ENCODE data around the gene WFDC12.
A peak's percentile ranks its signal among the peaks of the same experiment; 100 is the strongest.

WFDC12 gene

GRCh38 chr20:45103072-45103471 lies 21.2 kb downstream of the WFDC12 start:
- no peak for DNase-seq
- Histone ChIP-seq H3K4ac (ENCODE audit: low read depth, low read length) (no peak overlapping the region), H3K18ac (ENCODE audit: low read length) (no peak overlapping the region), H4K8ac (ENCODE audit: low read depth, low read length) (no peak overlapping the region), H3K79me1 (ENCODE audit: low read length) (peaks cover 5% of the 10 kb centered on the region), H3K9me3 (ENCODE audit: insufficient read depth, low read depth, low read length) (peaks cover under 1% of the 10 kb centered on the region), H2AK5ac (ENCODE audit: low read length) (no peak overlapping the region), H2BK120ac (ENCODE audit: insufficient read depth, low read length, poor library complexity) (no peak overlapping the region), H4K12ac (ENCODE audit: low read depth, low read length) (no peak overlapping the region), H2AFZ (ENCODE audit: insufficient read depth, low read length, poor library complexity) (no peak overlapping the region), H2BK12ac (ENCODE audit: low read length) (peak overlapping the region; percentile 39), H3K14ac (ENCODE audit: low read length) (no peak overlapping the region), H3K36me3 (ENCODE audit: control insufficient read depth in 1 of 2, insufficient read depth in 2 of 2, low read length in 2 of 2) (peaks cover 0 to 2% of the 10 kb centered on the region in 2 experiments), H3K23ac (ENCODE audit: low read length) (no peak overlapping the region), H3K4me1 (ENCODE audit: control insufficient read depth in 1 of 2, insufficient read depth in 2 of 2, low read length in 2 of 2) (peaks cover 0 to 10% of the 10 kb centered on the region in 2 experiments), H3K79me2 (ENCODE audit: control insufficient read depth, insufficient read depth, low read length, poor library complexity) (no peaks in the 10 kb centered on the region), H3K27me3 (ENCODE audit: insufficient read depth, low read length) (no peaks in the 10 kb centered on the region), H3K4me2 (ENCODE audit: low read length) (no peak overlapping the region), H3K4me3 (ENCODE audit: low read depth, low read length) (no peak overlapping the region), H4K91ac (ENCODE audit: low read depth, low read length) (no peak overlapping the region), H3K9ac (ENCODE audit: low read length) (no peak overlapping the region), H3K27ac (ENCODE audit: low read depth, low read length) (no peak overlapping the region), H2BK5ac (ENCODE audit: low read depth, low read length, poor library complexity) (no peak overlapping the region)
- WGBS (ENCODE audit: extremely low coverage, insufficient coverage, insufficient read length), result no CpG with 5 or more reads among the region's 2 CpGs

DNA sequence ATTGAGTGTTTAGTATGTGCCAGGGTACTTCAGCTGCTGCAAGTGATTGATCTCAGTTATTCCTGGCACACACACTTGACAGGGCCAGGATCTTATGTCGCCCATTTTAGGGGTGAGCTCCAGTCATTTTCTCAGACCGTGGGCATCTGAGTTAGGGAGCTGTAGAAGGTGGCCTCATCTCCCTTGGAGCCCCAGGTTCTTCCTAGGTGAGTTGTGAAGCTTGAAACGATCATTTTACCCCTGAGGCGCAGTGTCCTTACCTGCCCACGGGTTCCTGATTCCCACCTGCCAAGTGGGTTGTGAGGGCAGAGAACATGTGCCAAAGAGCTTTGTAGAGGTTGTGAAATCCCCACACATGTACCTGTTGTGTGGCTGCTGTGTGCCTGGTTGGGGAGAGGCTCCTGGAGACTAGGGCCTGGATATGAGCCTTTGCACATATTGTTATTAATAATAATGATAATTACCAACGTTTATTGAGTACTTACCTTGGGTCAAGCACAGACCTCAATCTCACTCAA lies 22.9 kb downstream of the WFDC12 start:
- Histone ChIP-seq H2AK5ac (ENCODE audit: low read length) (peak overlapping the region; percentile 5), H3K23ac (ENCODE audit: low read length) (no peak overlapping the region), H3K4me1 (ENCODE audit: control insufficient read depth in 1 of 2, insufficient read depth in 2 of 2, low read length in 2 of 2) (peaks cover 0 to 10% of the 10 kb centered on the region in 2 experiments), H3K36me3 (ENCODE audit: control insufficient read depth in 1 of 2, insufficient read depth in 2 of 2, low read length in 2 of 2) (peaks cover 7 to 10% of the 10 kb centered on the region in 2 experiments), H2BK5ac (ENCODE audit: low read depth, low read length, poor library complexity) (no peak overlapping the region), H4K8ac (ENCODE audit: low read depth, low read length) (peak overlapping the region; percentile 89), H3K27me3 (ENCODE audit: insufficient read depth, low read length) (no peaks in the 10 kb centered on the region), H3K9ac (ENCODE audit: low read length) (no peak overlapping the region), H4K12ac (ENCODE audit: low read depth, low read length) (no peak overlapping the region), H2AFZ (ENCODE audit: insufficient read depth, low read length, poor library complexity) (no peak overlapping the region), H3K4me2 (ENCODE audit: low read length) (peak overlapping the region; percentile 58), H3K9me3 (ENCODE audit: insufficient read depth, low read depth, low read length) (peaks cover 6% of the 10 kb centered on the region), H3K4ac (ENCODE audit: low read depth, low read length) (peak overlapping the region; percentile 22), H3K18ac (ENCODE audit: low read length) (peak overlapping the region; percentile 41), H2BK12ac (ENCODE audit: low read length) (peak overlapping the region; percentile 6), H3K27ac (ENCODE audit: low read depth, low read length) (no peak overlapping the region), H2BK120ac (ENCODE audit: insufficient read depth, low read length, poor library complexity) (peak overlapping the region; percentile 70), H3K4me3 (ENCODE audit: low read depth, low read length) (no peak overlapping the region), H3K79me1 (ENCODE audit: low read length) (peaks cover 5% of the 10 kb centered on the region), H4K91ac (ENCODE audit: low read depth, low read length) (peak overlapping the region; percentile 50), H3K14ac (ENCODE audit: low read length) (peak overlapping the region; percentile 11), H3K79me2 (ENCODE audit: control insufficient read depth, insufficient read depth, low read length, poor library complexity) (no peaks in the 10 kb centered on the region)
- no CpG with 5 or more reads among the region's 6 CpGs for WGBS (ENCODE audit: extremely low coverage, insufficient coverage, insufficient read length)
- DNase-seq, result no peak

- Histone ChIP-seq H3K4ac (ENCODE audit: low read depth, low read length) (peak within 1 kb of the TSS; percentile 41), H4K8ac (ENCODE audit: low read depth, low read length) (peak within 1 kb of the TSS; percentile 89), H3K27me3 (ENCODE audit: insufficient read depth, low read length) (no peaks in the 10 kb centered on the region), H3K4me1 (ENCODE audit: control insufficient read depth in 1 of 2, insufficient read depth in 2 of 2, low read length in 2 of 2) (peaks cover 0 to 8% of the 10 kb centered on the region in 2 experiments), H3K23ac (ENCODE audit: low read length) (no peak within 1 kb of the TSS), H3K79me1 (ENCODE audit: low read length) (peaks cover 5% of the 10 kb centered on the region), H3K4me2 (ENCODE audit: low read length) (peak within 1 kb of the TSS; percentile 58), H3K36me3 (ENCODE audit: control insufficient read depth in 1 of 2, insufficient read depth in 2 of 2, low read length in 2 of 2) (peaks cover 7 to 10% of the 10 kb centered on the region in 2 experiments), H3K14ac (ENCODE audit: low read length) (peak within 1 kb of the TSS; percentile 74), H4K12ac (ENCODE audit: low read depth, low read length) (peak within 1 kb of the TSS; percentile 79), H3K9ac (ENCODE audit: low read length) (no peak within 1 kb of the TSS), H3K4me3 (ENCODE audit: low read depth, low read length) (peak within 1 kb of the TSS; percentile 53), H2BK120ac (ENCODE audit: insufficient read depth, low read length, poor library complexity) (peak within 1 kb of the TSS; percentile 70), H3K18ac (ENCODE audit: low read length) (peak within 1 kb of the TSS; percentile 62), H4K91ac (ENCODE audit: low read depth, low read length) (peak within 1 kb of the TSS; percentile 83), H2BK5ac (ENCODE audit: low read depth, low read length, poor library complexity) (peak within 1 kb of the TSS; percentile 55), H2AFZ (ENCODE audit: insufficient read depth, low read length, poor library complexity) (peak within 1 kb of the TSS; percentile 90), H3K27ac (ENCODE audit: low read depth, low read length) (no peak within 1 kb of the TSS), H3K79me2 (ENCODE audit: control insufficient read depth, insufficient read depth, low read length, poor library complexity) (no peaks in the 10 kb centered on the region), H2AK5ac (ENCODE audit: low read length) (peak within 1 kb of the TSS; percentile 5), H3K9me3 (ENCODE audit: insufficient read depth, low read depth, low read length) (peaks cover 6% of the 10 kb centered on the region), H2BK12ac (ENCODE audit: low read length) (peak within 1 kb of the TSS; percentile 70)
- no CpG with 5 or more reads among the region's 38 CpGs for WGBS (ENCODE audit: extremely low coverage, insufficient coverage, insufficient read length)
- DNase-seq, result no peak
These were observed 23.6 kb downstream of the WFDC12 start, which contains the start of gene KCNS1 for GRCh38 chr20:45100563-45101245. KCNS1 (minus strand) TSS chr20:45101127; CDS start chr20:45099236, 1,891 bp downstream.

- Histone ChIP-seq H3K23ac (ENCODE audit: low read length) (no peak overlapping the region), H3K27ac (ENCODE audit: low read depth, low read length) (no peak overlapping the region), H3K4me3 (ENCODE audit: low read depth, low read length) (no peak overlapping the region), H3K9me3 (ENCODE audit: insufficient read depth, low read depth, low read length) (peaks cover 6% of the 10 kb centered on the region), H3K4me2 (ENCODE audit: low read length) (peak overlapping the region; percentile 50), H3K4me1 (ENCODE audit: control insufficient read depth in 1 of 2, insufficient read depth in 2 of 2, low read length in 2 of 2) (peaks cover 6 to 8% of the 10 kb centered on the region in 2 experiments), H3K27me3 (ENCODE audit: insufficient read depth, low read length) (no peaks in the 10 kb centered on the region), H2BK12ac (ENCODE audit: low read length) (peak overlapping the region; percentile 16), H3K14ac (ENCODE audit: low read length) (no peak overlapping the region), H3K36me3 (ENCODE audit: control insufficient read depth in 1 of 2, insufficient read depth in 2 of 2, low read length in 2 of 2) (peaks cover 11 to 17% of the 10 kb centered on the region in 2 experiments), H4K8ac (ENCODE audit: low read depth, low read length) (peak overlapping the region; percentile 7), H3K9ac (ENCODE audit: low read length) (no peak overlapping the region), H3K79me1 (ENCODE audit: low read length) (peaks cover 10% of the 10 kb centered on the region), H2AFZ (ENCODE audit: insufficient read depth, low read length, poor library complexity) (peak overlapping the region; percentile 1), H4K12ac (ENCODE audit: low read depth, low read length) (no peak overlapping the region), H3K18ac (ENCODE audit: low read length) (no peak overlapping the region), H2BK5ac (ENCODE audit: low read depth, low read length, poor library complexity) (no peak overlapping the region), H3K4ac (ENCODE audit: low read depth, low read length) (no peak overlapping the region), H4K91ac (ENCODE audit: low read depth, low read length) (peak overlapping the region; percentile 36), H3K79me2 (ENCODE audit: control insufficient read depth, insufficient read depth, low read length, poor library complexity) (no peaks in the 10 kb centered on the region), H2AK5ac (ENCODE audit: low read length) (peak overlapping the region; percentile 7), H2BK120ac (ENCODE audit: insufficient read depth, low read length, poor library complexity) (no peak overlapping the region)
- WGBS (ENCODE audit: extremely low coverage, insufficient coverage, insufficient read length), result no CpG with 5 or more reads among the region's 91 CpGs
- DNase-seq, result peak in 1 of 2 donors; percentile 51
These were observed 26.0 kb downstream of the WFDC12 start for GRCh38 chr20:45098103-45098773.
